ENCODE results near the gene DEUP1. TPM values are rescaled to one million over a fixed set of nuclear protein-coding genes. Genes with fewer than 3 reads are reported as not detected.

The DEUP1 gene
- total RNA-seq = not detected

GRCh38 chr11:93330446-93330984, at the start of gene DEUP1:
DEUP1 (plus strand) TSS chr11:93330742; CDS start chr11:93332260, 1,518 bp downstream.
- TF ChIP-seq POLR2A (IDR thresholded peaks at IDR 0.05) (no peak), CTCF (IDR thresholded peaks at IDR 0.05 in 4 of 5, conservative IDR thresholded peaks at IDR 0.05 in 1 of 5) (no peak)
- ATAC-seq (no peak), DNase-seq (no peak)
- Histone ChIP-seq H3K4me1 (no peaks in the 10 kb centered on the region), H3K36me3 (no peaks in the 10 kb centered on the region), H3K9me3 (no peaks in the 10 kb centered on the region), H3K27ac (no peak within 1 kb of the TSS), H3K4me3 (peak within 1 kb of the TSS in 2 of 4 donors; percentile 1 to 31), H3K27me3 (peaks cover 17 to 22% (median 17%) of the 10 kb centered on the region in 3 donors)
- intact Hi-C loops (cut with DNase I; ENCODE audit: low total_unique reads) (no loop called here), in situ Hi-C loops (cut with MboI; ENCODE audit: low sequenced_read_pairs in 4 of 4) (no loop called here)

DNA sequence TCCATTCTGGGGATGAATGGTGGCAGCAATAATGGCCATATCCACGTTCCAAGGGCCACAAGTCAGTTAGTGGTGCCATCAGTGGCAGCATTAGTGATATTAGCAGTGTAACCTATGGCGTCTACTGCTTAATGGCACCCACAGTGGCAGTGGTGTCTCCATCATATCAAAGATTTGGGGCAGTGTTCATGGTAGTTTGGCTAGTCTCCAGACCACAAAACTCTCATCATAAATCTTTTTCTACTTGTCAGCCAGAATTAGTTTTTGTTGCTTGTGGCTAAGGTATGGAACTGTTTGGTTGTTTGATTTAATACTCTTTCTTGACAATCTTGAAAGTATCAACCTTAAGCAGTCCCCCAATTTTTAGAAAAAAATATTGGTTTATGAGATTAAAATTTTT, 45.1 kb upstream of the DEUP1 start:
- intact Hi-C loops (cut with DNase I; ENCODE audit: low total_unique reads) = no loop called here

DNA sequence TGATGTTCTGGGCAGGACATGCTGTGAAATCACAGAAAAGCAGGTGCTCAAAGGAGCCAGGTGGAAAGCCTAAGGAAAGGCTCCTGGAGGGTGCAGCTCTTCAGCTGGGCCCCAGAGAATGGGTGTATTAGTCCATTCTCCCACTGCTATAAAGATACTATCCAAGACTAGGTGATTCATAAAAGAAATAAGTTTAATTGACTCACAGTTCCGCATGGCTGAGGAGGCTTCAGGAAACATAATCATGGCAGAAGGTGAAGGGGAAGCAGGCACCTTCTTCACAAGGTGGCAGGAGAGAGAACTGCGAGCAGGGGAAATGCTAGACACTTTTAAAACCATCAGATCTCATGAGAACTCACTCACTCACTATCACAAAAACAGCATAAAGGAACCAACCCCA, 43.1 kb upstream of the DEUP1 start:
- no peaks in the 10 kb centered on the region for H3K36me3 ChIP-seq
- no peak overlapping the region for H3K4me3 ChIP-seq
- H3K9me3 ChIP-seq = no peaks in the 10 kb centered on the region
- DNase-seq (no peak), ATAC-seq (no peak)
- intact Hi-C loops (cut with DNase I; ENCODE audit: low total_unique reads) = no loop called here
- TF ChIP-seq CTCF (IDR thresholded peaks at IDR 0.05 in 4 of 5, conservative IDR thresholded peaks at IDR 0.05 in 1 of 5) (no peak), POLR2A (IDR thresholded peaks at IDR 0.05) (no peak)
- H3K27me3 ChIP-seq = no peaks in the 10 kb centered on the region
- in situ Hi-C loops (cut with MboI; ENCODE audit: low sequenced_read_pairs in 4 of 4) = no loop called here
- no peaks in the 10 kb centered on the region for H3K4me1 ChIP-seq
- no peak overlapping the region for H3K27ac ChIP-seq

More for the DNA sequence above, 45.1 kb upstream of the DEUP1 start:
- Histone ChIP-seq H3K4me3 (no peak overlapping the region), H3K36me3 (no peaks in the 10 kb centered on the region), H3K9me3 (no peaks in the 10 kb centered on the region), H3K4me1 (no peaks in the 10 kb centered on the region), H3K27ac (no peak overlapping the region), H3K27me3 (no peaks in the 10 kb centered on the region)
- ATAC-seq = no peak
- in situ Hi-C loops (cut with MboI; ENCODE audit: low sequenced_read_pairs in 4 of 4) = no loop called here
- no peak for TF ChIP-seq CTCF (IDR thresholded peaks at IDR 0.05 in 4 of 5, conservative IDR thresholded peaks at IDR 0.05 in 1 of 5)
- no peak for DNase-seq

- ATAC-seq (no peak), DNase-seq (no peak)
- intact Hi-C loops (cut with DNase I; ENCODE audit: low total_unique reads) = no loop called here
- H3K27ac ChIP-seq = no peak overlapping the region
- H3K4me1 ChIP-seq = no peaks in the 10 kb centered on the region
- in situ Hi-C loops (cut with MboI; ENCODE audit: low sequenced_read_pairs in 4 of 4) = no loop called here
- TF ChIP-seq CTCF (IDR thresholded peaks at IDR 0.05 in 4 of 5, conservative IDR thresholded peaks at IDR 0.05 in 1 of 5) (no peak), POLR2A (IDR thresholded peaks at IDR 0.05) (no peak)
- H3K36me3 ChIP-seq = no peaks in the 10 kb centered on the region
- H3K4me3 ChIP-seq = no peak overlapping the region
- H3K9me3 ChIP-seq = no peaks in the 10 kb centered on the region
- H3K27me3 ChIP-seq = no peaks in the 10 kb centered on the region
Measured at GRCh38 chr11:93288079-93288478, 42.5 kb upstream of the DEUP1 start.

GRCh38 chr11:93288767-93289166, 41.8 kb upstream of the DEUP1 start:
- Histone ChIP-seq H3K4me3 (no peak overlapping the region), H3K4me1 (no peaks in the 10 kb centered on the region), H3K36me3 (no peaks in the 10 kb centered on the region), H3K9me3 (no peaks in the 10 kb centered on the region), H3K27me3 (no peaks in the 10 kb centered on the region), H3K27ac (no peak overlapping the region)
- TF ChIP-seq POLR2A (IDR thresholded peaks at IDR 0.05) (no peak), CTCF (IDR thresholded peaks at IDR 0.05 in 4 of 5, conservative IDR thresholded peaks at IDR 0.05 in 1 of 5) (no peak)
- no peak for DNase-seq
- no peak for ATAC-seq
- intact Hi-C loops (cut with DNase I; ENCODE audit: low total_unique reads) (no loop called here), in situ Hi-C loops (cut with MboI; ENCODE audit: low sequenced_read_pairs in 4 of 4) (no loop called here)
